ENCODE measurements around the gene TIMM9. TPM values are rescaled to one million over a fixed set of nuclear protein-coding genes. Genes with fewer than 3 reads are reported as not detected.

The TIMM9 gene
- total RNA-seq (10 to 100 TPM; 33.8 to 37.0 TPM), polyA plus RNA-seq (ENCODE audit: insufficient read depth, low read depth, low replicate concordance) (56.9 TPM)
- long read RNA-seq, donor 1, partial matches to known transcripts = 29 of 33 reads
- long read RNA-seq, donor 1, other reads (novel, unspliced or antisense) = 0 of 33 reads
- long read RNA-seq, donor 2, partial matches to known transcripts = 14 of 17 reads
- long read RNA-seq, donor 2, other reads (novel, unspliced or antisense) = 0 of 17 reads

DNA sequence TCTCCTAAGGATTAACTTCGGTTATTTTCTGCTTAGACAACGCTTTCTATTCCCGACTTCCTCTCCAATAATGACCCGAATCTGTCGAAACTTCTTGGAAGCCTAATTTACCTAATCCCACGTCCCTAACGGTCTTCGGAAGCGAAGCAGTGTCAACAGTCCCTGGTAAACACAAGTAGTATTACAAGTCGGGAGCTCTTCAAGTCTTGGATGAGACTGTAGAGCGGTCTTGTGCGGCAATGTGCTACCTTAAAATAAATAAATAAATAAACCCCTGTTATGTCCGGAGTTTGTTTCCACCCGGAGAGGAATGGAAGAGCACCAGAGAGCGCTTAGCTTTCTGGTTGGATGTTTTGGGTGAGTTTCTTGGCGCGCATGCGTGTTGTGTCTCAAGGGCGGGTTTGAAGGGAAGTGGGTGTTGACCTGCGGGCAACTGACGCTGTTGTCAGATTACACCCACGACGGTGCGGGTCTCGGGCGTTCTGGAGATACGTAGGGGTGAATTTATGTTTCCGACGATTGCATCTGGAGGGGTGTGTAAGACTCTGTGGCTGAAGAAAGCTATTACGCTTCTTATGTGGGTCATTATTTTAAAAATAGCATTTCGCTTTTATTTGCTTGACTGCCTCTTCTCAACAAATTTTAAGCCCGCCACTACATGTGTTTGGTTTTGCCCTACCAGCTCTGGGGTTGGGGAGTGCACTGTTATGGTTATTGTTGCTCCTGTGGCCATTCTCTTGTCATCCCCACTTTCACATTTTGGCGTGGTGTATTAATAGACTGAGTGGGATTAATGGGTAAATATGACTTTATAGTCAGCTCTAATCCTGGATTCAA, at the start of gene TIMM9, which contains the start of gene KIAA0586:
TSS of gene TIMM9 (minus strand) at position 251 of the 837 bp plus-strand sequence. CDS start 15,586 bp downstream, outside the sequence.
TSS of gene KIAA0586 (plus strand) at position 439 of the 837 bp plus-strand sequence. CDS start 546 bp downstream, outside the sequence.
- no peaks in the 10 kb centered on the region for H3K27me3 ChIP-seq
- peak within 1 kb of the TSS; percentile 80 to 93 for H3K4me3 ChIP-seq
- no peaks in the 10 kb centered on the region for H3K36me3 ChIP-seq (ENCODE audit: low read depth, missing control alignments)
- H3K27ac ChIP-seq = peak within 1 kb of the TSS; percentile 87 to 97
- H3K4me1 ChIP-seq = peaks cover 9% of the 10 kb centered on the region
- intact Hi-C loops (cut with DNase I; ENCODE audit: low total_unique reads) = no loop called here
- TF ChIP-seq POLR2A (IDR thresholded peaks at IDR 0.05) (no peak), CTCF (IDR thresholded peaks at IDR 0.05) (peak in 2 of 3 experiments; percentile 10 to 17)
- no peaks in the 10 kb centered on the region for H3K9me3 ChIP-seq
- 0% methylated on average over 33 of the region's 33 CpGs for WGBS, 2 donors
- DNase-seq = peak; percentile 96

GRCh38 chr14:58476320-58476719, 49.0 kb upstream of the TIMM9 start:
- WGBS, 2 donors = 88 to 93% methylated on average over 1 of the region's 1 CpG
- intact Hi-C loops (cut with DNase I; ENCODE audit: low total_unique reads) = no loop called here
- Histone ChIP-seq H3K27ac (no peak overlapping the region), H3K36me3 (ENCODE audit: low read depth, missing control alignments) (no peaks in the 10 kb centered on the region), H3K4me3 (no peak overlapping the region), H3K4me1 (no peaks in the 10 kb centered on the region), H3K27me3 (no peaks in the 10 kb centered on the region), H3K9me3 (no peaks in the 10 kb centered on the region)
- TF ChIP-seq POLR2A (IDR thresholded peaks at IDR 0.05) (no peak), CTCF (IDR thresholded peaks at IDR 0.05) (no peak)
- no peak for DNase-seq

- H3K27me3 ChIP-seq = no peaks in the 10 kb centered on the region
- no peaks in the 10 kb centered on the region for H3K36me3 ChIP-seq (ENCODE audit: low read depth, missing control alignments)
- TF ChIP-seq CTCF (IDR thresholded peaks at IDR 0.05) = no peak
- TF ChIP-seq POLR2A (IDR thresholded peaks at IDR 0.05) = no peak
- no peak overlapping the region for H3K27ac ChIP-seq
- no peak for DNase-seq
- no peaks in the 10 kb centered on the region for H3K4me1 ChIP-seq
- no peaks in the 10 kb centered on the region for H3K9me3 ChIP-seq
- H3K4me3 ChIP-seq = no peak overlapping the region
- WGBS, 2 donors = 89 to 94% methylated on average over 4 to 5 of the region's 5 CpGs
- intact Hi-C loops (cut with DNase I; ENCODE audit: low total_unique reads) = no loop called here
Observed at GRCh38 chr14:58469309-58469708, 42.0 kb upstream of the TIMM9 start.

DNA sequence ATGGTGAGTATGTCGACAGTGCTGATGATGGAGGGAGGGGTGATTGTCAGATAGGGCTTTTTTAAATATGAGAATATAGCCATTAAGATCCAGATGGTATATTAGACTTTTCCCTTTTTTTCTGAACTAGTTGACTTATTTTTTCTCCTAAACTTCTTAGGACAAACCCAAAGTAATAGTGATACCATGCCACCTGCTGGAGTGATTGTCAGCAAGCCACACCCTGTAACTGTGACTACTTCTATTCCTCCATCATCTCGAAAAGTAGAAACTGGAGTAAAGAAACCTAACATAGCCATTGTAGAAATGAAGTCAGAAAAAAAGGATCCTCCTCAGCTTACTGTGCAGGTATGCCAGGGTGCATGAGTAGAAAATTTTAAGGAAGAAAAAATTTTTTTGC, 40.2 kb upstream of the TIMM9 start:
- H3K9me3 ChIP-seq = no peaks in the 10 kb centered on the region
- H3K27ac ChIP-seq = no peak overlapping the region
- H3K27me3 ChIP-seq = no peaks in the 10 kb centered on the region
- TF ChIP-seq POLR2A (IDR thresholded peaks at IDR 0.05) = no peak
- no peak for TF ChIP-seq CTCF (IDR thresholded peaks at IDR 0.05)
- no peak for DNase-seq
- H3K4me1 ChIP-seq = no peaks in the 10 kb centered on the region
- intact Hi-C loops (cut with DNase I; ENCODE audit: low total_unique reads) = no loop called here
- WGBS, 2 donors = 91 to 98% methylated on average over 2 of the region's 2 CpGs
- no peaks in the 10 kb centered on the region for H3K36me3 ChIP-seq (ENCODE audit: low read depth, missing control alignments)
- no peak overlapping the region for H3K4me3 ChIP-seq

Measured in testis (tissue), 5 donors.